Activated CD4-positive, alpha-beta T cell treated with anti-CD3 and anti-CD28 coated beads, Interleukin-2, amount 10 ng/mL, durations not matched to agents 7 days and 5 days (primary cell): ENCODE measurements around the gene ZBTB46. TPM values are rescaled to one million over a fixed set of nuclear protein-coding genes. Genes with fewer than 3 reads are reported as not detected.

Experiments used
- CTCF ChIA-PET: fragments of 350-600 bp; sonication (Branson Sonifier 250); formaldehyde crosslinking; loops from one replicate; lab custom pipeline; 2021; ENCODE audit warnings: antibody characterized with exemption; lab: Charles Lee
- POLR2A ChIA-PET: fragments of 350-600 bp; sonication (Branson Sonifier 250); formaldehyde crosslinking; loops from one replicate; lab custom pipeline; 2021; ENCODE audit warnings: antibody characterized with exemption; lab: Charles Lee
- DNase-seq: peaks from one replicate; pipeline ENCODE4 v3.0.0-alpha.2; 2020
- H3K27ac Mint-ChIP-seq: one replicate; pipeline ENCODE4 v1.8.0; 2021; ENCODE audit warnings: mild to moderate bottlenecking, moderate library complexity, mixed read lengths
- H3K27me3 Mint-ChIP-seq: one replicate; pipeline ENCODE4 v1.8.0; 2021; ENCODE audit warnings: mixed read lengths
- H3K36me3 Mint-ChIP-seq: one replicate; pipeline ENCODE4 v1.8.0; 2021; ENCODE audit warnings: low read depth, mixed read lengths
- H3K4me1 Mint-ChIP-seq: one replicate; pipeline ENCODE4 v1.8.0; 2021; ENCODE audit warnings: mixed read lengths
- H3K4me3 Mint-ChIP-seq: one replicate; pipeline ENCODE4 v1.8.0; 2021; ENCODE audit warnings: mild to moderate bottlenecking, moderate library complexity, mixed read lengths
- H3K9me3 Mint-ChIP-seq: one replicate; pipeline ENCODE4 v1.8.0; 2021; ENCODE audit warnings: mixed read lengths
- total RNA-seq, 2 experiments: library from RNA; stranded (reverse); gene quantifications; one replicate each; pipeline ENCODE4 v1.2.3, GENCODE V29; 2021

ZBTB46 gene
- total RNA-seq, 2 experiments from 2014 or later: not detected

GRCh38 chr20:63863798-63864544 is 32.9 kb upstream of the ZBTB46 start:
- POLR2A ChIA-PET: interaction anchor here (1.2 kb wide), 1 partner anchor 28 kb away, joined by 3 read pairs; no protein-coding TSS in a partner anchor
- Mint-ChIP-seq H3K4me1 (peaks cover 35% of the 10 kb centered on the region), H3K36me3 (peaks cover 22% of the 10 kb centered on the region), H3K9me3 (no peaks in the 10 kb centered on the region), H3K27ac (peak overlapping the region; percentile 94), H3K27me3 (no peaks in the 10 kb centered on the region), H3K4me3 (peak overlapping the region; percentile 89)
- DNase-seq: peak; percentile 86
- CTCF ChIA-PET: interaction anchor here (0.7 to 3.4 kb wide), 10 partner anchors 9 to 175 kb away, joined by 3 to 20 read pairs (median 4); partner anchors contain the start of genes ARFRP1, LIME1, PRPF6 and ZGPAT

DNA sequence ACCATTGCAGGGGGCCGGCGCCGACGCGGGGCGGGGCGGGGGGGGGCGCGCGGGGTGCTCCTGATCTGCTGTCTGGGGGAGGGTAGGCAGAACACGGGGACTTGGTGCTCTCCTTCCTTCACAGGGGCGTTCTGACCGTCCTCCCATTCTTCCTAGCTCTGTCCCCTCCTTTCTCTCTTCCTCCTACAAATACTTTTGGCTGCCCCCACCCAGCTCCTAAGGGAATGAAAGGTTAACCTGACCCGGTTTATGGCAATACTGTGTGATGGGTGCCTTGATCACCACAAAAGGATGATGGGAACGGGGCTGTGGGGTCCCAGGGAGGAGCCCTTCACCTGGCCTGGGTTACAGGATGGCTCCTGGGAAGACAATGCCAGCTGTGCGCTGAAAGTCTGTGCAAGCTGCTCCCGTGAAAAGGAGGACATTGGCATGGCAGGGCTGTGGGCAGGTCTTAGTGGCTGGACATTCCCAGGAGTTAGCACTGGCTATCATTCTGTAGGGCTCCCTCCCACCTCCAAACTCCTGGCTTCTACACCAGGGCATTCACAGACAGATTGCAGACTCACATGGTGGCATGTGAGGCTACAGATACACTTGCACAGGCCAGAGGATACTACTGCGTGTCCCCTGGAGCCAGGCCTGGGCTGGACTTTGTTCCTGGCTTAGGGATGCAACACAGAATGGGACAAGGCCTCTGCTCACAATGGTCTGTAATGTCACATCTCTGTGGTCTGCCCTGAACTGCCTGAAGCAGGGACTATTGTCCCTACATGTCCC is 32.1 kb upstream of the ZBTB46 start:
- ChIA-PET CTCF (interaction anchor here (0.7 to 3.4 kb wide), 9 partner anchors 10 to 176 kb away, joined by 3 to 20 read pairs (median 3); partner anchors contain the start of genes ARFRP1, LIME1, PRPF6 and ZGPAT), POLR2A (no interaction called here)
- Mint-ChIP-seq H3K4me1 (peaks cover 40% of the 10 kb centered on the region), H3K27me3 (no peaks in the 10 kb centered on the region), H3K4me3 (peak overlapping the region; percentile 89), H3K9me3 (no peaks in the 10 kb centered on the region), H3K36me3 (peaks cover 20% of the 10 kb centered on the region), H3K27ac (peak overlapping the region; percentile 94)
- no peak for DNase-seq

- DNase-seq: no peak
- no peaks in the 10 kb centered on the region for H3K9me3 Mint-ChIP-seq
- H3K27ac Mint-ChIP-seq: no peak overlapping the region
- POLR2A ChIA-PET: no interaction called here
- no peak overlapping the region for H3K4me3 Mint-ChIP-seq
- H3K36me3 Mint-ChIP-seq: peaks cover 15% of the 10 kb centered on the region
- CTCF ChIA-PET: interaction anchor here (1.2 to 1.7 kb wide), 2 partner anchors 11 to 20 kb away, joined by 3 to 4 read pairs; no protein-coding TSS in a partner anchor
- H3K27me3 Mint-ChIP-seq: no peaks in the 10 kb centered on the region
- peaks cover 34% of the 10 kb centered on the region for H3K4me1 Mint-ChIP-seq
Observed at GRCh38 chr20:63861981-63862901, 31.2 kb upstream of the ZBTB46 start.

- no peak for DNase-seq
- Mint-ChIP-seq H3K4me1 (peaks cover 34% of the 10 kb centered on the region), H3K4me3 (no peak within 1 kb of the TSS), H3K27ac (no peak within 1 kb of the TSS), H3K36me3 (peaks cover 15% of the 10 kb centered on the region), H3K9me3 (no peaks in the 10 kb centered on the region), H3K27me3 (no peaks in the 10 kb centered on the region)
- ChIA-PET POLR2A (no interaction called here), CTCF (interaction anchor here (1.2 kb wide), 1 partner anchor 10 kb away, joined by 3 read pairs; no protein-coding TSS in a partner anchor)
Observed at GRCh38 chr20:63861365-63861934, 30.4 kb upstream of the ZBTB46 start, which contains the start of gene ABHD16B. TSS of gene ABHD16B (plus strand) at chr20:63861498. CDS start at chr20:63861541, 43 bp downstream.

- no peaks in the 10 kb centered on the region for H3K27me3 Mint-ChIP-seq
- ChIA-PET POLR2A (no interaction called here), CTCF (no interaction called here)
- no peaks in the 10 kb centered on the region for H3K9me3 Mint-ChIP-seq
- no peak overlapping the region for H3K27ac Mint-ChIP-seq
- no peak for DNase-seq
- peaks cover 15% of the 10 kb centered on the region for H3K36me3 Mint-ChIP-seq
- no peak overlapping the region for H3K4me3 Mint-ChIP-seq
- H3K4me1 Mint-ChIP-seq: peaks cover 27% of the 10 kb centered on the region
Observed at GRCh38 chr20:63860325-63861051, 29.4 kb upstream of the ZBTB46 start.

DNA sequence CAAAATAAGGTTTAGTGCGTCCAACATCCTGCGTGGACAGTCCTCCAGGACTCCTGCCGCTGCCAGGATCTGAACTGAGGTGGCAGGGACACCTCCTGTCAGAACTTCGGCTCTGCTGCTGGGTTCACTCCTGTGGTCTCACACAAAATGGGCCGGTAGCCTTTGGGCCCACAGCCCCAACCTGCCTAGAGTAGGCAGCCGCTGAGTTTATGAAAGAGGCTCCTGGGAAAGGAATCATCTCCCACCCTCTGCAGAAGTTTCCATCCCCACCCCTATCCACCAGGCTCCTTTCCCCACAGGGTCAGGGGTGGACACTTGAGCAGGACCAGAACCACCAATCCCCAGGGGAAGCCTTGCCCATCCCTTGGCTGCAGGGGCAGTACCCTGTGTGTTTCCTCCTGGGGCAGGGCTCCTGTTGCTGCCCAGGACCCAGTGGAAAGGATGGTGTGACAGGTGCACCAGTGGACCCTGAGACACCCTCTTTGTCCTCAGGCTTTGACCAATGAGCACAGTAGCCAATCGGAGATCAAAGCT is 28.2 kb upstream of the ZBTB46 start:
- ChIA-PET CTCF (interaction anchor here (0.5 to 0.6 kb wide), 2 partner anchors 9 to 10 kb away, joined by 3 read pairs; no protein-coding TSS in a partner anchor), POLR2A (no interaction called here)
- H3K27me3 Mint-ChIP-seq: no peaks in the 10 kb centered on the region
- no peaks in the 10 kb centered on the region for H3K9me3 Mint-ChIP-seq
- peaks cover 26% of the 10 kb centered on the region for H3K4me1 Mint-ChIP-seq
- H3K27ac Mint-ChIP-seq: no peak overlapping the region
- DNase-seq: no peak
- no peak overlapping the region for H3K4me3 Mint-ChIP-seq
- H3K36me3 Mint-ChIP-seq: peaks cover 15% of the 10 kb centered on the region

DNA sequence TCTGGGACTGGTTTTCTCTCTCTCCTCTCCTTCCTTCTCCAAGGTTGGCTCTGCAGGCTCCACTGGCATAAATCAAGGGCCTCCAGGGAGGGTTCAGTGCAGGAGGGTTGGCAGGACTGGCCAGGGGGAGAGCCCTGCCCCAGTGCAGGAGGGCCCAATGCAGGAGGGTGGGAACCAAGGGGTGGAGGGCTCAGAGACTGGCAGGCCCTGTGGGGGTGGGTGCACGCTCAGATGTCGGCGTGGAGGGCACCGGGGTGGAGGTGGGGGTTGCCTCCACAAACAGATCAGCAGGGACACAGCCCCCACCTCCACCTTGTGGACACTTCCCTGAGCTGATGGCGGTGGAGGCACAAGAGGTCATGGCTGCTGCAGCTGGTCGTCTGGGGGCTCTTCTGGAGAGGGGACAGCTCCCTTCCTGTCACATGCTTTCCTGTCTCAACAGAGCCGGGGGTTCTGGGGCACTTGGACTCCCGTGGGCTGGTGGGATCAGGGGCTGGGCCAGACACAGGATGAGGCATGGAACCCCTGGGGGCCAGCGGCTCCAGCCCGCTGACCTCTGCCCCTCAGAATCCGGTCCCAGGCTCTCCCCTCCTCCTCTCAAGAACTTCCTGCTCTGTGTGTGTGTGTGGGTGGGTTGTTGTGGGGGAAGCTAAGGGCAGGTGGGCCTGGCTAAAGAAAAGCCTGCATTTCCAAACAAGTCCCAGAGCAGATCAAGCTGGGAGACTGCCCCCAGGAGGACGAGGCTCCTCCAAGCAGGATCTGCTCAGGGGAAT is 27.5 kb upstream of the ZBTB46 start:
- Mint-ChIP-seq H3K27me3 (no peaks in the 10 kb centered on the region), H3K36me3 (peaks cover 10% of the 10 kb centered on the region), H3K4me3 (no peak overlapping the region), H3K27ac (no peak overlapping the region), H3K4me1 (peaks cover 20% of the 10 kb centered on the region), H3K9me3 (no peaks in the 10 kb centered on the region)
- no peak for DNase-seq
- POLR2A ChIA-PET: no interaction called here
- CTCF ChIA-PET: interaction anchor here (0.5 kb wide), 1 partner anchor 10 kb away, joined by 3 read pairs; no protein-coding TSS in a partner anchor

- Mint-ChIP-seq H3K36me3 (peaks cover 5% of the 10 kb centered on the region), H3K4me1 (peaks cover 13% of the 10 kb centered on the region), H3K27ac (no peak overlapping the region), H3K9me3 (no peaks in the 10 kb centered on the region), H3K4me3 (no peak overlapping the region), H3K27me3 (no peaks in the 10 kb centered on the region)
- POLR2A ChIA-PET: no interaction called here
- CTCF ChIA-PET: no interaction called here
- no peak for DNase-seq
Observed at GRCh38 chr20:63857764-63858392, 26.8 kb upstream of the ZBTB46 start.

DNA sequence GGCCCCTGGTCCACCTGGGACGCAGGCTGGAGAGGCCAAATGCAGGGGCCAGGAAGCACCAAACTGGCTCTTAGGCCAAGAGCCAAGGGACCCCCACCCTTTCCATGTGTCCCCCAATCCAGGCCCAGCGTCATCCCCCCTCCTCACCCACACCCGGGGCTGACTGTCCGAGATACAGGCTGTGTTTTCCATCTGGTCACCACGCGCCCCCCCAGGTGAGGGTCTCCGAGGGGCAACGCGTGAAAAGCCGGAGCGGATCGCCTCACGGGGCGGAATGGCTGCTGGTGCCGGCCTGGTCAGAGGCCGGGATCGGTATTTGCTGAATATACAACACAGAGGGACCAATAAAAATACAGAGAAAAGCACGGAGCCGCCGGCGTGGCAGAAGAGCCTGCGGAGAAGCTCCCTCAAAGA is 25.0 kb upstream of the ZBTB46 start:
- Mint-ChIP-seq H3K27ac (no peak overlapping the region), H3K4me1 (peaks cover 19% of the 10 kb centered on the region), H3K36me3 (peaks cover 3% of the 10 kb centered on the region), H3K27me3 (peaks cover 7% of the 10 kb centered on the region), H3K9me3 (no peaks in the 10 kb centered on the region), H3K4me3 (no peak overlapping the region)
- DNase-seq: no peak
- ChIA-PET CTCF (interaction anchor here (1.1 to 1.3 kb wide), 2 partner anchors 12 to 14 kb away, joined by 3 read pairs; no protein-coding TSS in a partner anchor), POLR2A (no interaction called here)

- no peak for DNase-seq
- ChIA-PET POLR2A (no interaction called here), CTCF (interaction anchor here (1.1 to 1.3 kb wide), 2 partner anchors 13 to 14 kb away, joined by 3 read pairs; no protein-coding TSS in a partner anchor)
- Mint-ChIP-seq H3K27me3 (peaks cover 13% of the 10 kb centered on the region), H3K4me3 (no peak overlapping the region), H3K9me3 (no peaks in the 10 kb centered on the region), H3K36me3 (no peaks in the 10 kb centered on the region), H3K4me1 (peaks cover 25% of the 10 kb centered on the region), H3K27ac (no peak overlapping the region)
Observed at GRCh38 chr20:63855363-63856097, 24.5 kb upstream of the ZBTB46 start.
